ENCODE data around the gene EPM2AIP1.

DNA sequence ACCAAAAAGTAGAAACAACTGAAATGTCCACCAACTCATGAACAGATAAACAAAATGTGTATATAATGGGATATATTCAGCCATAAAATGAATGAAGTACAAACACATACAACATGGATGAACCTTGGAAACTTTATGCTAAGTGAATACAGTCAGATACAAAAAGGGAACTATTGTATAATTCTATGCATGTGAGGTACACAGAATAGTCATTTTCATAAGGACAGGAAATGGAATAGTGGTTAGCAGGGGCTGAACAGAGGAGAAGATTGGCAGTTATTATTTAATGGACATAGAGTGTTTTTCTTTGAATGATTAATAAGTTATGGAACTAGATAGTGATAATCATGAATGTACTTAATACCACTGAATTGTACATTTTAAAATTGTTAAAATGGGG is 28.1 kb downstream of the EPM2AIP1 start:
- TF ChIP-seq, protein P1, sequence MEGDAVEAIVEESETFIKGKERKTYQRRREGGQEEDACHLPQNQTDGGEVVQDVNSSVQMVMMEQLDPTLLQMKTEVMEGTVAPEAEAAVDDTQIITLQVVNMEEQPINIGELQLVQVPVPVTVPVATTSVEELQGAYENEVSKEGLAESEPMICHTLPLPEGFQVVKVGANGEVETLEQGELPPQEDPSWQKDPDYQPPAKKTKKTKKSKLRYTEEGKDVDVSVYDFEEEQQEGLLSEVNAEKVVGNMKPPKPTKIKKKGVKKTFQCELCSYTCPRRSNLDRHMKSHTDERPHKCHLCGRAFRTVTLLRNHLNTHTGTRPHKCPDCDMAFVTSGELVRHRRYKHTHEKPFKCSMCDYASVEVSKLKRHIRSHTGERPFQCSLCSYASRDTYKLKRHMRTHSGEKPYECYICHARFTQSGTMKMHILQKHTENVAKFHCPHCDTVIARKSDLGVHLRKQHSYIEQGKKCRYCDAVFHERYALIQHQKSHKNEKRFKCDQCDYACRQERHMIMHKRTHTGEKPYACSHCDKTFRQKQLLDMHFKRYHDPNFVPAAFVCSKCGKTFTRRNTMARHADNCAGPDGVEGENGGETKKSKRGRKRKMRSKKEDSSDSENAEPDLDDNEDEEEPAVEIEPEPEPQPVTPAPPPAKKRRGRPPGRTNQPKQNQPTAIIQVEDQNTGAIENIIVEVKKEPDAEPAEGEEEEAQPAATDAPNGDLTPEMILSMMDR (IDR thresholded peaks at IDR 0.05; ENCODE audit: poor library complexity, severe bottlenecking): no peak
- TF ChIP-seq RAD21 (conservative IDR thresholded peaks at IDR 0.05): no peak

Data from neural cell (in vitro differentiated cells).